GM12878 (cell line): ENCODE results near the gene F3.

Experiments used
- BHLHE40 ChIP-seq, 2 experiments: fragments of 450-650 bp in 1 of 2; IDR thresholded peaks; 2 replicates each; pipeline ENCODE4 v1.6.1; 2011 to 2017; ENCODE audit warnings: low read depth in 2 of 2, borderline replicate concordance in 1 of 2, improper control_type of control experiment in 1 of 2, low read length in 1 of 2, mild to moderate bottlenecking in 1 of 2
- CTCF ChIP-seq, 3 experiments: IDR thresholded peaks in 2 of 3; conservative IDR thresholded peaks in 1 of 3; 2 replicates each; pipeline ENCODE4 v1.5.1; 2011; ENCODE audit warnings: low read depth in 3 of 3, low read length in 3 of 3, mild to moderate bottlenecking in 3 of 3, control low read depth in 2 of 3, moderate library complexity in 2 of 3, inconsistent platforms in 1 of 3, mixed read lengths in 1 of 3; ENCODE audit not compliant: control insufficient read depth in 2 of 3, insufficient read depth in 1 of 3; ENCODE audit errors: extremely low read depth in 1 of 3
- MYC ChIP-seq: IDR thresholded peaks from 2 replicates; pipeline ENCODE4 v1.6.1; 2011; ENCODE audit warnings: mild to moderate bottlenecking, low read length, moderate library complexity, inconsistent platforms; ENCODE audit not compliant: insufficient read depth, insufficient replicate concordance, insufficient read length, severe bottlenecking
- TARDBP ChIP-seq: IDR thresholded peaks from 2 replicates; pipeline ENCODE4 v1.6.1; 2016; ENCODE audit warnings: borderline replicate concordance

- TF ChIP-seq BHLHE40 (IDR thresholded peaks at IDR 0.05; ENCODE audit: borderline replicate concordance in 1 of 2, low read depth in 2 of 2, low read length in 1 of 2): no peak
- no peak for TF ChIP-seq CTCF (IDR thresholded peaks at IDR 0.05 in 2 of 3, conservative IDR thresholded peaks at IDR 0.05 in 1 of 3; ENCODE audit: control insufficient read depth in 2 of 3, extremely low read depth in 1 of 3, insufficient read depth in 1 of 3, low read depth in 3 of 3, low read length in 3 of 3)
- TF ChIP-seq MYC: no peak
- no peak for TF ChIP-seq TARDBP
These were observed 48.2 kb upstream of the F3 start for GRCh38 chr1:94589728-94590127.
